Sigmoid colon (tissue), 3 donors: ENCODE data around the gene MYL10.

Source experiments
- POLR2A ChIP-seq, 2 donors: fragments of 450-650 bp; IDR thresholded peaks; one replicate each; pipeline ENCODE4 v1.6.1; 2016; ENCODE audit warnings: antibody characterized with exemption in 2 of 2, mild to moderate bottlenecking in 2 of 2, moderate library complexity in 2 of 2
- TF ChIP-seq, protein P1 (sequence below), 4 experiments: fragments of 450-650 bp in 3 of 4; fragments of 200-600 bp in 1 of 4; IDR thresholded peaks; one replicate each; pipeline ENCODE4 v1.5.1; 2016 to 2019; ENCODE audit warnings: antibody characterized with exemption in 4 of 4, mild to moderate bottlenecking in 3 of 4, moderate library complexity in 2 of 4

DNA sequence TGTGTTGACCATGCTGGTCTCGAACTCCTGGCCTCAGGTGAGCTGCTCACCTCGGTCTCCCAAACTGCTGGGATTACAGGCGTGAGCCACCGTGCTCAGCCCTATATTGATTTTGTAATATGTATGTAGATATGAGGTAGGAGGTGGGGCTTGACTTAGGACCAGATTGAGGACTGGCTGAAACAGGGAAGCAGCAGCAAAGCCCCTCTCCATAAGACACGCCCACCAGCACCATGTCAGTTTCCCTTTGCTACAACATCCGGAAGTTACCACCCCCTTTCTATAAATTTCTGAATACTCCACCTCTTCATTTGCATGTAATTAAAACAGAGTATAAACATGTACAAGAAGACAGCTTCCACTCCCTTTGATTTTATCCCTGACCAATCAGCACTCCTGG, 47.9 kb upstream of the MYL10 start:
- TF ChIP-seq POLR2A (IDR thresholded peaks at IDR 0.05): no peak
- TF ChIP-seq, protein P1, sequence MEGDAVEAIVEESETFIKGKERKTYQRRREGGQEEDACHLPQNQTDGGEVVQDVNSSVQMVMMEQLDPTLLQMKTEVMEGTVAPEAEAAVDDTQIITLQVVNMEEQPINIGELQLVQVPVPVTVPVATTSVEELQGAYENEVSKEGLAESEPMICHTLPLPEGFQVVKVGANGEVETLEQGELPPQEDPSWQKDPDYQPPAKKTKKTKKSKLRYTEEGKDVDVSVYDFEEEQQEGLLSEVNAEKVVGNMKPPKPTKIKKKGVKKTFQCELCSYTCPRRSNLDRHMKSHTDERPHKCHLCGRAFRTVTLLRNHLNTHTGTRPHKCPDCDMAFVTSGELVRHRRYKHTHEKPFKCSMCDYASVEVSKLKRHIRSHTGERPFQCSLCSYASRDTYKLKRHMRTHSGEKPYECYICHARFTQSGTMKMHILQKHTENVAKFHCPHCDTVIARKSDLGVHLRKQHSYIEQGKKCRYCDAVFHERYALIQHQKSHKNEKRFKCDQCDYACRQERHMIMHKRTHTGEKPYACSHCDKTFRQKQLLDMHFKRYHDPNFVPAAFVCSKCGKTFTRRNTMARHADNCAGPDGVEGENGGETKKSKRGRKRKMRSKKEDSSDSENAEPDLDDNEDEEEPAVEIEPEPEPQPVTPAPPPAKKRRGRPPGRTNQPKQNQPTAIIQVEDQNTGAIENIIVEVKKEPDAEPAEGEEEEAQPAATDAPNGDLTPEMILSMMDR (IDR thresholded peaks at IDR 0.05): no peak
